Upper lobe of left lung (tissue), 6 donors: Measurements from ENCODE around the gene MB. TPM values are rescaled to one million over a fixed set of nuclear protein-coding genes. Genes with fewer than 3 reads are reported as not detected.

ENCODE experiments used
- ATAC-seq, 2 donors: fragments of 200-7000 bp; cut with Tn5 transposase; one replicate each; pipeline ENCODE4 v1.9.1; 2022; ENCODE audit warnings: mild to moderate bottlenecking in 2 of 2, moderate library complexity in 2 of 2; ENCODE audit not compliant: low FRiP score in 2 of 2
- DNase-seq, 2 donors: peaks; one replicate each; pipeline ENCODE4 v3.0.0-alpha.2; 2019 to 2020
- H3K27ac ChIP-seq, 4 donors: fragments of 200-600 bp; sonication (generic); one replicate each; pipeline ENCODE4 v1.5.1; 2016 to 2019
- H3K27me3 ChIP-seq, 4 donors: fragments of 200-600 bp; sonication (generic); one replicate each; pipeline ENCODE4 v1.5.1; 2017 to 2019
- H3K36me3 ChIP-seq, 4 donors: fragments of 200-600 bp; sonication (generic); one replicate each; pipeline ENCODE4 v1.5.1; 2016 to 2019
- H3K4me1 ChIP-seq, 4 donors: fragments of 200-600 bp; sonication (generic); one replicate each; pipeline ENCODE4 v1.5.1; 2018 to 2019
- H3K4me3 ChIP-seq, 4 donors: fragments of 200-600 bp; sonication (generic); one replicate each; pipeline ENCODE4 v1.5.1; 2017 to 2019; ENCODE audit warnings: mild to moderate bottlenecking in 2 of 4, moderate library complexity in 1 of 4
- H3K9me3 ChIP-seq, 4 donors: fragments of 200-600 bp; sonication (generic); one replicate each; pipeline ENCODE4 v1.5.1; 2018 to 2019
- CTCF ChIP-seq, 6 experiments: fragments of 450-650 bp in 4 of 6; fragments of 200-600 bp in 2 of 6; sonication (generic) in 2 of 6; IDR thresholded peaks; one replicate each; pipeline ENCODE4 v1.5.1; 2016 to 2019; ENCODE audit warnings: antibody characterized with exemption in 6 of 6
- EP300 ChIP-seq, 4 donors: sonication (generic); formaldehyde crosslinking; IDR thresholded peaks; one replicate each; pipeline ENCODE4 v1.5.1; 2017; ENCODE audit warnings: antibody characterized with exemption in 4 of 4, control low read depth in 2 of 4
- POLR2A ChIP-seq, 4 donors: fragments of 450-650 bp; IDR thresholded peaks; one replicate each; pipeline ENCODE4 v1.5.1; 2016 to 2017; ENCODE audit warnings: antibody characterized with exemption in 4 of 4, mild to moderate bottlenecking in 2 of 4
- POLR2AphosphoS5 ChIP-seq, 2 donors: sonication (generic); formaldehyde crosslinking; IDR thresholded peaks; one replicate each; pipeline ENCODE4 v1.5.1; 2017; ENCODE audit warnings: antibody characterized with exemption in 2 of 2
- WGBS, 2 donors: methylation state at CpG; one replicate each; pipeline ENCODE4 v1.1.5; 2017 to 2018; 5-methylcytosine and 5-hydroxymethylcytosine counted together
- total RNA-seq, 6 donors: library from RNA; depleted of rRNA in 4 of 6; stranded (reverse); fragments of >200 nt in 4 of 6; gene quantifications; one replicate each; pipeline versions ENCODE4 v1.1.0 to v1.2.1, GENCODE V29; 2016 to 2021
- donor health status: DM: no; HTN: no; CAD: no; lungs with moderate emphysema.
- donor health status: DM: no; HTN: yes; CAD: no; lungs with severe emphysema.

Gene MB
- total RNA-seq, 6 donors from 2014 or later, result 0.46 to 1.1 (median 0.98) TPM; not detected in 3

DNA sequence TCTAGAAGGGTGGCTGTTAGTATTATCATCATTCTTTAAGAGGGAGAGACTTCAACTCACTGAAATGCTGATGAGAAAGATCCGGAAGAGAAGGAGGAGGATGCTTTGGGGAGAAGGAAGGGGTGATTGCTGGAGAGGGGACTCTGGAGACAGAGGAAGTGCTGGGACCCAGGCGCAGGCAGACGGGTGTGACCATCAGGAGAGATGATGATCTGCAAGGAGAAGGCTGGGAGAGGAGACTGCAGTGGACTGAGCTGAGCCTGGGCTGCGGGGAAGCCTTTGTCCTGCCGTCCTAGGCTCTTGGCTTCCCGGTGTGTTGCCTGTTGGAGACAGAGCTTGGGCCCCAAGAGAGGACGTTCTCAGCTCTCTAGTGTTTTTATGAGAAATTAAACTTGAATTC lies 53.9 kb downstream of the MB start:
- WGBS, 2 donors, result 69 to 72% methylated on average over 7 of the region's 7 CpGs
- no peaks in the 10 kb centered on the region for H3K4me1 ChIP-seq
- H3K9me3 ChIP-seq, result peaks cover 0 to 5% (median 0%) of the 10 kb centered on the region in 4 donors
- TF ChIP-seq EP300 (IDR thresholded peaks at IDR 0.05) (no peak), POLR2AphosphoS5 (IDR thresholded peaks at IDR 0.05) (no peak), CTCF (IDR thresholded peaks at IDR 0.05) (no peak), POLR2A (IDR thresholded peaks at IDR 0.05) (no peak)
- no peak overlapping the region for H3K27ac ChIP-seq
- no peaks in the 10 kb centered on the region for H3K27me3 ChIP-seq
- H3K4me3 ChIP-seq, result no peak overlapping the region
- no peaks in the 10 kb centered on the region for H3K36me3 ChIP-seq
- DNase-seq (no peak), ATAC-seq (no peak)

- WGBS, 2 donors, result 87% methylated on average over 20 of the region's 20 CpGs
- H3K36me3 ChIP-seq, result no peaks in the 10 kb centered on the region
- DNase-seq (no peak), ATAC-seq (no peak)
- no peak for TF ChIP-seq EP300 (IDR thresholded peaks at IDR 0.05)
- no peak for TF ChIP-seq POLR2A (IDR thresholded peaks at IDR 0.05)
- no peak for TF ChIP-seq CTCF (IDR thresholded peaks at IDR 0.05)
- no peak for TF ChIP-seq POLR2AphosphoS5 (IDR thresholded peaks at IDR 0.05)
- H3K9me3 ChIP-seq, result peaks cover 0 to 5% (median 0%) of the 10 kb centered on the region in 4 donors
- H3K4me1 ChIP-seq, result no peaks in the 10 kb centered on the region
- H3K27ac ChIP-seq, result no peak overlapping the region
- H3K4me3 ChIP-seq, result no peak overlapping the region
- no peaks in the 10 kb centered on the region for H3K27me3 ChIP-seq
Measured at GRCh38 chr22:35561796-35562526, 55.2 kb downstream of the MB start.

GRCh38 chr22:35560824-35561223 lies 56.3 kb downstream of the MB start:
- peaks cover 0 to 5% (median 0%) of the 10 kb centered on the region in 4 donors for H3K9me3 ChIP-seq
- H3K27me3 ChIP-seq, result no peaks in the 10 kb centered on the region
- no peaks in the 10 kb centered on the region for H3K4me1 ChIP-seq
- WGBS, 2 donors, result 88 to 95% methylated on average over 1 of the region's 1 CpG
- DNase-seq, result no peak
- H3K27ac ChIP-seq, result no peak overlapping the region
- no peak for TF ChIP-seq EP300 (IDR thresholded peaks at IDR 0.05)
- no peak for TF ChIP-seq POLR2A (IDR thresholded peaks at IDR 0.05)
- TF ChIP-seq CTCF (IDR thresholded peaks at IDR 0.05), result no peak
- TF ChIP-seq POLR2AphosphoS5 (IDR thresholded peaks at IDR 0.05), result no peak
- no peaks in the 10 kb centered on the region for H3K36me3 ChIP-seq
- ATAC-seq, result no peak
- no peak overlapping the region for H3K4me3 ChIP-seq

- Histone ChIP-seq H3K9me3 (peaks cover 0 to 5% (median 0%) of the 10 kb centered on the region in 4 donors), H3K4me1 (no peaks in the 10 kb centered on the region), H3K27me3 (no peaks in the 10 kb centered on the region), H3K4me3 (no peak overlapping the region), H3K36me3 (no peaks in the 10 kb centered on the region), H3K27ac (no peak overlapping the region)
- ATAC-seq (no peak), DNase-seq (no peak)
- no peak for TF ChIP-seq POLR2AphosphoS5 (IDR thresholded peaks at IDR 0.05)
- TF ChIP-seq EP300 (IDR thresholded peaks at IDR 0.05), result no peak
- TF ChIP-seq POLR2A (IDR thresholded peaks at IDR 0.05), result no peak
- no peak for TF ChIP-seq CTCF (IDR thresholded peaks at IDR 0.05)
- WGBS, 2 donors, result 63 to 64% methylated on average over 5 of the region's 5 CpGs
Measured at GRCh38 chr22:35560366-35560765, 56.8 kb downstream of the MB start.
